Dendritic cell treated with granulocyte-macrophage colony-stimulating factor and Interleukin-4, amounts not matched to agents 40 ng/mL and 50 ng/mL, for 4 days (primary cell): ENCODE measurements around the gene HHIP.
"Not testable (repeated sequence)": the region's sequence is repeated elsewhere in the genome, so short reads cannot be mapped to it uniquely, and the experiment has no call there.

Experiments
- H3K27ac Mint-ChIP-seq: one replicate; pipeline ENCODE4 v1.8.0; 2022; ENCODE audit warnings: mild to moderate bottlenecking, mixed read lengths
- H3K27me3 Mint-ChIP-seq: one replicate; pipeline ENCODE4 v1.8.0; 2022; ENCODE audit warnings: mild to moderate bottlenecking, mixed read lengths
- H3K36me3 Mint-ChIP-seq: one replicate; pipeline ENCODE4 v1.8.0; 2022; ENCODE audit warnings: low read depth, mixed read lengths
- H3K4me1 Mint-ChIP-seq: one replicate; pipeline ENCODE4 v1.8.0; 2022; ENCODE audit warnings: low read depth, mixed read lengths
- H3K4me3 Mint-ChIP-seq: one replicate; pipeline ENCODE4 v1.8.0; 2022; ENCODE audit warnings: mild to moderate bottlenecking, moderate library complexity, mixed read lengths
- H3K9me3 Mint-ChIP-seq: one replicate; pipeline ENCODE4 v1.8.0; 2022; ENCODE audit warnings: mixed read lengths
- intact Hi-C: fragments of 100-400 bp; cut with micrococcal nuclease; formaldehyde crosslinking; loops from one replicate; pipeline ENCODE4 v1.15.0; 2022

Gene HHIP

DNA sequence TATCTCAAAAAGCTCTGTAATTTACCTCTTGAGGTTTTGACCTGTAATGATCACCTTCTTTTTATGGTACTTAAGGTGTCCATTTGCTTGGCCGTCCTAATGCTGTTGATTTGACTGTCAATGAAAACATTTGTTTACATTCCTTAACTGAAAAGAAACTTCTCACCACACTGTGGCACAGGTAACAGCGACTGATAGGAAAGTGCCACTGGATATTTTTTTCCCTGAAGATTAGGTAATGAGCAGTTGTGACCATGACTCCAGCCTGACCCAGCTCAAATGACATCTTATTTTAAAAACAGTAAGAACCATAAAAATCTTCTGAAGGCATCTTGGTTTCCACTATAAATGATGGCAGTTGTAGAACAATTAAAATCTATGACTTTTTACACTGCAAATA is 87.6 kb downstream of the HHIP start:
- Mint-ChIP-seq H3K4me1 (no peaks in the 10 kb centered on the region), H3K27ac (no peak overlapping the region), H3K4me3 (no peak overlapping the region), H3K27me3 (no peaks in the 10 kb centered on the region), H3K9me3 (no peaks in the 10 kb centered on the region), H3K36me3 (no peaks in the 10 kb centered on the region)
- intact Hi-C loops = no loop called here

DNA sequence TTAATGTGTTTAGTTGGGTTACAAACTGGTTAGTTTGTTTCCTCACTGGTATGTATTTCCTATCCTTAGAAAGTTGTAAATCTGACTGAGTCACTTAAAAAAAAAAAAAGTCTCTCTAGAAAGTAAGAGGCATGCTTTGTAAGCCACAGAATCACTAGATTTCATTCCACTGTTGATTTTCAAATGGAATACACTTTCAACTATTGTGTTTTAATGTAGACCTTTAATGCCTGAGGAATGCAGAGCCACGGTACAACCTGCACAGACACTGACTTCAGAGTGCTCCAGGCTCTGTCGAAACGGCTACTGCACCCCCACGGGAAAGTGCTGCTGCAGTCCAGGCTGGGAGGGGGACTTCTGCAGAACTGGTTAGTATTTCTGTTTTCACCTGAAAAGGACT is 88.6 kb downstream of the HHIP start:
- intact Hi-C loops = no loop called here
- no peaks in the 10 kb centered on the region for H3K36me3 Mint-ChIP-seq
- no peaks in the 10 kb centered on the region for H3K4me1 Mint-ChIP-seq
- no peaks in the 10 kb centered on the region for H3K27me3 Mint-ChIP-seq
- no peaks in the 10 kb centered on the region for H3K9me3 Mint-ChIP-seq
- H3K4me3 Mint-ChIP-seq = no peak overlapping the region
- no peak overlapping the region for H3K27ac Mint-ChIP-seq

DNA sequence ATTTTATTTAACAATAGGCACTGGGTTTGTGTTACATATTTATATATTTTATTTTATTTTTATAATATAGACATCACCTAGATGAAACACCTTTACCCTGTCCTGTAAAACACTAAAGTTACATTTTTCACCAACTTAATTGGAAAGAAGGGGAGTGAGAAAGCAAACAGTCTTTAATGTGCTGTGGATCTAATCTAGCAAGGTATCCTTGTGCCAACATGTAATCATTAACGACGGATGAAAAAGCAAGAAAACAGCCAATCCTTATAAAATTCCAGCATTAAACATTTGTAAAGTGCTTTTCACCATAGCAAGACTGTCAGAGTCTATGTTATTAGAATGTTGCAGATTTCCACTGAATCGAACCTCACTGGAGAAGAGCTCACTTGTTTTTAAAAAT is 92.7 kb downstream of the HHIP start:
- H3K4me3 Mint-ChIP-seq = no peak overlapping the region
- H3K27me3 Mint-ChIP-seq = no peaks in the 10 kb centered on the region
- no peaks in the 10 kb centered on the region for H3K4me1 Mint-ChIP-seq
- intact Hi-C loops = no loop called here
- H3K9me3 Mint-ChIP-seq = no peaks in the 10 kb centered on the region
- H3K27ac Mint-ChIP-seq = no peak overlapping the region
- H3K36me3 Mint-ChIP-seq = no peaks in the 10 kb centered on the region

DNA sequence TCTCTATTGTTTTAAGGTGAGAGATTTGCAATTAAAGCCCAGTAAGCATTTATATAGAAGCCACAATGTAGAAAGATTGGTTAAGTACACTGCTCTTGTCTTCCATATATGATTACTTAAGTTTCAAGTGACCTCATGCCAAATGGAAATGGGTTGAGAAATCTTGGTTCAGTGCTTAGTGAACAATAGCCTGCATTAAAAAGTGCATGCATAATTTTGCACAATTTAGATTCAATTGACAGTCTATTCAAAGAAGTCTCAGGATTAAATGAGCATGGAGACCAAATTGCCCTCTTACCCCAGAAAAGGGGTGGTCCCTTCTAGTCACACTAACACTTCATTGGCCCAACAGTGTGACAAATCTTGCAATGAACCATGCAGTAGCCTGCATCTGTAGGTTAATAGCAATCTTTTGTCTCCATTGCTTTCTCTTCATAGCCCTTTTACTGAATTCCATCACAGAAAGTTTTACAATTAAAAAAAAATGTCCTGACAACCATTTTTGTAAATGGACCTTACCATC is 93.6 kb downstream of the HHIP start:
- intact Hi-C loops = no loop called here
- H3K27me3 Mint-ChIP-seq = no peaks in the 10 kb centered on the region
- no peaks in the 10 kb centered on the region for H3K4me1 Mint-ChIP-seq
- H3K9me3 Mint-ChIP-seq = no peaks in the 10 kb centered on the region
- no peak overlapping the region for H3K27ac Mint-ChIP-seq
- no peak overlapping the region for H3K4me3 Mint-ChIP-seq
- H3K36me3 Mint-ChIP-seq = no peaks in the 10 kb centered on the region

DNA sequence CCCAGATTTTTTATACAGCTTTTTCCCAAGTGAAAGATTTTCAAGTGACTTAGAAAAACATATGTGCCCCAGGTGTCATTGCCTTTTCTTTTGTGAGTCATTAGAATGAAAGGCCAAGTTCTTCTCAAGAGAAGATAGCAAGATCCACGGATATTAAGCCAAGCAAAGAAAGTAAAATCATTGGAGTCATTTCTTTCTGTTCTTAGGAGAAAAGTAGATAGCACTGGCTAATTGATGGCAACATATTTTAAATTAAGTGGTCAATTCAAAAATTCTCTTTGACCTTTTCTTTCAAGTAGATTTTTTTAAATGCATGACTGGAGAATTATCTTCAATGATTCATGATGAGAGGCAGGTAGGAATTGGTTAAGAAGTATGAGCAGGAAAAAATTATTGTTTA is 94.4 kb downstream of the HHIP start:
- H3K27ac Mint-ChIP-seq = no peak overlapping the region
- H3K4me1 Mint-ChIP-seq = no peaks in the 10 kb centered on the region
- no peak overlapping the region for H3K4me3 Mint-ChIP-seq

DNA sequence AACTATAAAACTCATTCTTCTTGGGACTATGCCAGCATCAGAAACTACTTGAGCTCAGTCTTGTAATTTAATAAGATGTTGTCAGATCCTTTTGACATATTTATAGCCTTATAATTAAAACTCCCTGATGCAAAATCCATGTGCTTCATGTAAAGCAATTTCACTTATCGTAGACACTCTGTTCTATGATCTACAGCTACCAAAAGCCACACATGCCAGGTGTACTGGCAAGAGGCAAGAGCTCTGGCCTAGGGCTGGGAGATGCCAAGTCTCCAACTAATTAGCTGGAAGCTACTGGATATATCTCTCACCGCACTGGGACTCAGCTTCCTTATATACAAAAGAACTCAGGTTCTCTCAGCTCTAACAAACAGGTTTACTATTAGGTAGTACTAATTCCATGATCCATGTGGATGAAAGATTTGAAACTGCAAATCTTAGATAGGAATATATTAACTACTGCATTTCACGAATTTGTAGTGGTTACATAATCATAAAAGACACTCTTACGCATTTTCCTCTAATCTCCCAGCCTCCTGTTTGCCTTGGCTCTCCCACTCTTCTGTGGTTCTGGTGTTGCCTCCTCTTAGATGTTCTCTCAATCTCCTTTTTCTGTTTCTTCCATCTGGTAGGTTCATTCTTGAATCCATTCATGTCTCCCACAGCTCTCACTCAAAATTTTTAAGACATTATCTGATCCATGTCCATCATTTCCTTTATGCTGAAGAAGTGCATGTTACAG is 103.0 kb downstream of the HHIP start:
- intact Hi-C loops = no loop called here
- H3K27me3 Mint-ChIP-seq = no peaks in the 10 kb centered on the region
- no peak overlapping the region for H3K4me3 Mint-ChIP-seq
- H3K4me1 Mint-ChIP-seq = no peaks in the 10 kb centered on the region
- no peaks in the 10 kb centered on the region for H3K9me3 Mint-ChIP-seq
- no peaks in the 10 kb centered on the region for H3K36me3 Mint-ChIP-seq
- H3K27ac Mint-ChIP-seq = no peak overlapping the region

More for the DNA sequence above, 94.4 kb downstream of the HHIP start:
- Mint-ChIP-seq H3K27me3 (no peaks in the 10 kb centered on the region), H3K36me3 (no peaks in the 10 kb centered on the region), H3K9me3 (no peaks in the 10 kb centered on the region)
- intact Hi-C loops = no loop called here

DNA sequence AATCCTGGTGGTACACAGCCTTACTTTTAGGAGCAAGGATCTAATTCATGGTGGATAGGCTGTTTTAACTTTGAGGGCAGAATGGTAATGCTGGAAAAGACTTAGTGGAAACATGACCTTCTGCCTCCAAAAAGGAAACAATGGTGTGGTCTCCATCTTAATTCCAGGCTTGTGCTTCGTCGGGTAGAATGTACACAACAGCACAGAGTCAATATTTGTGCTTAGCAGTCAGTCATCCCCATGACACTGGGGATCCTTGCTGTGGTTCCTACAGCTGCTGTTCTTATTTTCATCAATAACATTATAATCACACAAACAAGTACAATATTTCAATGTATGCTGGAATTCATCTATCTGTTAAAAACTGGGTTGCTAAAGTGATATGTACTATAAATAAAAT is 104.4 kb downstream of the HHIP start:
- no peaks in the 10 kb centered on the region for H3K27me3 Mint-ChIP-seq
- H3K4me1 Mint-ChIP-seq = no peaks in the 10 kb centered on the region
- H3K36me3 Mint-ChIP-seq = no peaks in the 10 kb centered on the region
- no peak overlapping the region for H3K4me3 Mint-ChIP-seq
- intact Hi-C loops = no loop called here
- H3K9me3 Mint-ChIP-seq = no peaks in the 10 kb centered on the region
- no peak overlapping the region for H3K27ac Mint-ChIP-seq

DNA sequence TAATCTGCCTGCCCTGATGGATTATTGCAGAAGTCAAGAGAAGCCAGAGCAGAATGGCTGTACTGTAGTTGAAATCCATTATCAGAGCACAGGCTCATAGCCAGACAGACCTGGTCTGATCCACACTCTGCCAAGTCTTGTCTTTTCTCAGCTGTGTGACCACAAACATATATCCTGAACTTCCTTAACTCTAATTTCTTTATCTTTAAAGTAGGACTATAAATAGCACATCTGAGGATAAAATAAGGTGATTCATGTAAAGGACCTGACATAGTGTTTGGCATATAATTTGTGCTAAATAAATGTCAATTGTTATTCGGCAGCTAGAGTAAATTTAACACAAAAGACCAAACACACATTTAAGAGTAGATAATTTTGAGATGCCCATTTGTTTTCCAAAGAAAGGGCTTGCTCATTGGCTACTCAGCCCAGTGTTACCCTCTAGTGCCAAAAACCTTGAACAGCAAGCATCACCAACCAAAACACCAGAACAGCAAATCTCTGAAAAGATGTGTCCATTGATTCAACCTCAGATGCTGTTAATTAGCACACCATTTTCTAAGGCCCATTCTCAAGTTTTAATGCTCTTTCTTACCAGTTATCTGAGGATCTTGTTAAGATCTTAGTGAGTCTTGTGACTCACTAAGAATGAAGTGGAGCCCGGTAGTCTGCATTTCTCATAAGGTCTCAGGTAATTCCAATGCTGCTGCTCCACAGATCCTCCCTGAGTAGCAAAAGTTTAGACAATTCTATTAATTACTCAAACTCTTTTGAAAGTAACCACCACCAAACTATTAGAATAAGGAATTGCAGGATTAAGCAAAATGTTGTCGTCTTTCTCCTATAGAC is 108.8 kb downstream of the HHIP start:
- Mint-ChIP-seq H3K27me3 (no peaks in the 10 kb centered on the region), H3K9me3 (no peaks in the 10 kb centered on the region), H3K27ac (no peak overlapping the region), H3K4me3 (no peak overlapping the region), H3K36me3 (no peaks in the 10 kb centered on the region), H3K4me1 (no peaks in the 10 kb centered on the region)
- intact Hi-C loops = no loop called here

DNA sequence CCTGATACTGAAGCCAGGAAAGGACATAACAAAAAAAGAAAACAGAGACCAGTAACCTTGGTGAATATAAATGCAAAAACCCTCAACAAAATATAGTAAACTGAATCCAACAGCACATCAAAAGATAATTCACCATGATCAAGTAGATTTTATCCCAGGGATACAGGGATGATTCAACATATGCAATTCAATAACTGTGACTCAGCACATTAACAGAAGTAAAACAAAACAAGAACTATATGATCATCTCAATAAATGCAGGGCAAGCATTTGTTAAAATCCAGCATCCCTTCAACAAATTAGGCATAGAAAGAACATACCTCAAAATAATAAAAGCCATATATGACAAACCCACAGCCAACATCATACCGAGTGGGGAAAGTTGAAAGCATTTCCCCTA is 112.0 kb downstream of the HHIP start:
- H3K27ac Mint-ChIP-seq = no peak overlapping the region
- no peaks in the 10 kb centered on the region for H3K4me1 Mint-ChIP-seq
- no peak overlapping the region for H3K4me3 Mint-ChIP-seq
- intact Hi-C loops = no loop called here
- peaks cover 8% of the 10 kb centered on the region for H3K9me3 Mint-ChIP-seq
- H3K36me3 Mint-ChIP-seq = no peaks in the 10 kb centered on the region
- H3K27me3 Mint-ChIP-seq = no peaks in the 10 kb centered on the region

DNA sequence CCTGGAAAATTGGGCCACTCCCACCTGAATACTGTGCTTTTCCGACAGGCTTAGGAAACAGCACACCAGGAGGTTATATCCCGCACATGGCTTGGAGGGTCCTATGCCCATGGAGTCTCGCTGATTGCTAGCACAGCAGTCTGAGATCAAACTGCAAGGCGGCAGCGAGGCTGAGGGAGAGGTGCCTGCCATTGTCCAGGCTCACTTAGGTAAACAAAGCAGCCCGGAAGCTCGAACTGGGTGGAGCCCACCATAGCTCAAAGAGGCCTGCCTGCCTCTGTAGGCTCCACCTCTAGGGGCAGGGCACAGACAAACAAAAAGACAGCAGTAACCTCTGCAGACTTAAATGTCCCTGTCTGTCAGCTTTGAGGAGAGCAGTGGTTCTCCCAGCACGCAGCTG is 122.9 kb downstream of the HHIP start:
- H3K27me3 Mint-ChIP-seq, H3K4me1 Mint-ChIP-seq, H3K27ac Mint-ChIP-seq, H3K4me3 Mint-ChIP-seq, H3K36me3 Mint-ChIP-seq, intact Hi-C loops: not testable (repeated sequence)
- peaks cover 23% of the 10 kb centered on the region for H3K9me3 Mint-ChIP-seq

DNA sequence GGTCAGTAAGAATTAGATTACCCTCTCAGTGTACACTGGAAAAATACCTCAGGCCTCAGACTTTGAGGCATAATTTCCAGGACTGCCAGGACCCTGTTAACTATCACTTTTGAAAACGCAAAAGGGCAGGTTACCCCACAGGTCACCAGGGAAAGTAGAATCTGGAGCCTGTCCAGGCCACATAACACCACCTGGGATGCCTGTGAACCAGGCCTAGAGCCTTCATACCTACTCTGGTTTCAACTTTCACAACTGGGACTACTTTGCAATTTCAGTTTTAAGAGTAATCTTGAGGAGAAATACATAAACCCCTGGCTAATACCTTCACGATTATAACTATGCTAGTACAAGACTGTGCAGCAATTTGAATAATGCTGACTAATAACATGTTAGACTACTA is 132.4 kb downstream of the HHIP start:
- no peak overlapping the region for H3K27ac Mint-ChIP-seq
- no peaks in the 10 kb centered on the region for H3K36me3 Mint-ChIP-seq
- intact Hi-C loops = no loop called here

DNA sequence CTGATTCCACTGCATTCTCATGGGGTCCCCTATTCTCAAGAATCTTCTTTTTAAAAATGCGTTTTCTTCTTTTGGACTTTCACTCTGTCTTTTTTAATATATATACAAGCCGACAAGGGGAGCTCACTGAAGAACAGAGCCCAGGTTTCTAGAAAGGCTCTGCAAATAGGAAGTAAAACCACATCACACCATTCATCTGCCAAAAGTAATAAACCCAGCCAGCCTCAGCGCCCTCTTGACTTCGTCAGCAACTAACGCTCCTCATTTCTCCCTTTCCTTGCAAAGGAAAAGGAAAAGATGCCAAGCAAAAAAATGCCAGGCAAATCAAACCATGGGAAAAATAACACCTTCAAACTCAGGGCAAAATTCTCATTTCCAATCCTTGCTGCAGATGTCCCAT is 136.4 kb downstream of the HHIP start:
- H3K36me3 Mint-ChIP-seq = no peaks in the 10 kb centered on the region
- peaks cover 5% of the 10 kb centered on the region for H3K4me1 Mint-ChIP-seq
- no peak overlapping the region for H3K27ac Mint-ChIP-seq
- peaks cover 3% of the 10 kb centered on the region for H3K9me3 Mint-ChIP-seq
- no peak overlapping the region for H3K4me3 Mint-ChIP-seq
- intact Hi-C loops = no loop called here
- no peaks in the 10 kb centered on the region for H3K27me3 Mint-ChIP-seq

More for the DNA sequence above, 132.4 kb downstream of the HHIP start:
- H3K4me3 Mint-ChIP-seq = no peak overlapping the region
- peaks cover 9% of the 10 kb centered on the region for H3K9me3 Mint-ChIP-seq
- H3K27me3 Mint-ChIP-seq = no peaks in the 10 kb centered on the region
- H3K4me1 Mint-ChIP-seq = peaks cover 5% of the 10 kb centered on the region

DNA sequence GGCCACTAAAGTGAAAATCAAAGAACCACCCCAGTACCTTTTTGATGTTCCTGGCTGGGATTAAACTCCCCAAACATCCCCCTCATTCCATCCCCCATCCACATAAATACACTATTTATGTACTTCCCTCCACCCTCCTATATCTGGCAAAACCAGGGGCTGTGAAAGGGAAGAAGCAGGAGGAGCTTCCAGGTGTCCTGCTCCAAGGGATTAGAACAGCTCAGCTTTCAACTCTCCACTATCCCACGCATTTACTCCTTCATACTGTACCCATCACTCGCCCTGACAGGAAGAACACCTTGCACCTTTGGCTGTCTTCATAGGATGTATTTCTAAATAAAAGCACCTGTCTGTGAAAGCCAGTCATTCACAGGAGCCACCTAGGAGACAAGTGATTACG is 140.0 kb downstream of the HHIP start:
- intact Hi-C loops = loop anchor here (5.0 kb wide), 2 partner anchors 276 to 609 kb away; no protein-coding TSS in a partner anchor
- no peaks in the 10 kb centered on the region for H3K36me3 Mint-ChIP-seq
- no peaks in the 10 kb centered on the region for H3K27me3 Mint-ChIP-seq

More for the DNA sequence above, 140.0 kb downstream of the HHIP start:
- no peak overlapping the region for H3K27ac Mint-ChIP-seq
- H3K4me1 Mint-ChIP-seq = no peaks in the 10 kb centered on the region
- no peaks in the 10 kb centered on the region for H3K9me3 Mint-ChIP-seq
- no peak overlapping the region for H3K4me3 Mint-ChIP-seq
